H1 (cell line): ENCODE measurements around the gene TXNRD2. TPM values are rescaled to one million over a fixed set of nuclear protein-coding genes. Genes with fewer than 3 reads are reported as not detected.

Source experiments
- ASH2L ChIP-seq: fragments of 200-600, 300-600 bp; sonication (generic); IDR thresholded peaks from one replicate; pipeline ENCODE4 v1.7.1; 2017; ENCODE audit warnings: low read length
- CHD1 ChIP-seq: IDR thresholded peaks from 2 replicates; pipeline ENCODE4 v1.6.1; 2012; ENCODE audit warnings: low read depth, low read length, improper control_type of control experiment
- CHD2 ChIP-seq: IDR thresholded peaks from 2 replicates; pipeline ENCODE4 v1.6.1; 2012; ENCODE audit warnings: low read length, improper control_type of control experiment
- CHD7 ChIP-seq: fragments of 300-600 bp; sonication (generic); IDR thresholded peaks from 2 replicates; pipeline ENCODE4 v1.7.1; 2012; ENCODE audit warnings: low read length, moderate library complexity, mild to moderate bottlenecking, inconsistent platforms; ENCODE audit not compliant: insufficient replicate concordance
- E2F6 ChIP-seq: IDR thresholded peaks from 2 replicates; pipeline ENCODE4 v1.6.1; 2012; ENCODE audit warnings: inconsistent platforms
- EZH2 ChIP-seq: fragments of 200-600 bp; sonication (generic); IDR thresholded peaks from 2 replicates; pipeline ENCODE4 v1.7.1; 2012; ENCODE audit warnings: low read depth, mild to moderate bottlenecking, moderate library complexity, low read length, inconsistent platforms; ENCODE audit not compliant: severe bottlenecking
- RNF2 ChIP-seq: fragments of 200-900, 300-1000 bp; sonication (generic); IDR thresholded peaks from 2 replicates; pipeline ENCODE4 v1.7.1; 2016; ENCODE audit warnings: borderline replicate concordance, low read depth, mild to moderate bottlenecking, antibody characterized with exemption, low read length; ENCODE audit not compliant: poor library complexity, severe bottlenecking; ENCODE audit errors: missing control alignments
- TBP ChIP-seq: IDR thresholded peaks from 2 replicates; pipeline ENCODE4 v1.6.1; 2011; ENCODE audit warnings: low read depth, low read length, improper control_type of control experiment
- YY1 ChIP-seq: IDR thresholded peaks from 2 replicates; pipeline ENCODE4 v1.6.1; 2011; ENCODE audit warnings: low read depth, mild to moderate bottlenecking, low read length
- polyA plus RNA-seq, 7 experiments: library from polyadenylated mRNA; depleted of rRNA in 3 of 7; stranded (reverse) in 5 of 7; unstranded in 2 of 7; fragments of >200 nt in 5 of 7; fragments of 200-250 nt in 2 of 7; gene quantifications; 1 replicate in 5 of 7; 2 replicates in 1 of 7; 4 replicates in 1 of 7; pipeline versions ENCODE4 v1.2.1 to v1.2.3, GENCODE V29; 2011 to 2013; ENCODE audit warnings: missing spikeins in 2 of 7, mixed read lengths in 2 of 7
- total RNA-seq: library from RNA; stranded (reverse); fragmentation: NEBNext Ultra II Directional; extraction: Animal tissue kit (Norgen Biotek cat#: 25700); gene quantifications from 2 replicates; pipeline ENCODE4 v1.2.1, GENCODE V29; 2021

The TXNRD2 gene
- total and polyA plus RNA-seq, 2 of the 8 experiments (the other 6 are each of a cell fraction or from before 2014, with no cell fraction given) = 14.8 to 21.9 TPM

GRCh38 chr22:19884161-19884953 lies 57.3 kb downstream of the TXNRD2 start (continued):
- TF ChIP-seq CHD7 (no peak), ASH2L (no peak), CHD2 (no peak), CHD1 (no peak), YY1 (no peak), TBP (no peak), E2F6 (no peak), RNF2 (no peak), EZH2 (no peak)
